HG03521 (cell line): ENCODE data around the gene DBI.
"Not testable (repeated sequence)": the region's sequence is repeated elsewhere in the genome, so short reads cannot be mapped to it uniquely, and the experiment has no call there.

Source experiments
- ATAC-seq: cut with Tn5 transposase; IDR thresholded peaks from one replicate; pipeline ENCODE4 v1.9.1; 2021; ENCODE audit warnings: mild to moderate bottlenecking, moderate library complexity; ENCODE audit not compliant: unreplicated experiment

Gene DBI

GRCh38 chr2:119364798-119365197 lies 2.0 kb upstream of the DBI start:
- ATAC-seq = no peak

GRCh38 chr2:119365436-119365835 lies 1.3 kb upstream of the DBI start:
- no peak for ATAC-seq

- peak; percentile 2 for ATAC-seq
These were observed 572 bp upstream of the DBI start for GRCh38 chr2:119366161-119366648.

GRCh38 chr2:119367472-119368099 lies 809 bp downstream of the DBI start:
- ATAC-seq = peak; percentile 26

- ATAC-seq = no peak
These were observed 3.1 kb downstream of the DBI start for GRCh38 chr2:119369845-119370244.

- ATAC-seq = no peak
These were observed 4.3 kb downstream of the DBI start for GRCh38 chr2:119371111-119371510.

- ATAC-seq = no peak
These were observed 6.2 kb downstream of the DBI start for GRCh38 chr2:119372778-119373568.

- not testable (repeated sequence) for ATAC-seq
These were observed 7.3 kb downstream of the DBI start for GRCh38 chr2:119373907-119374745.

- not testable (repeated sequence) for ATAC-seq
These were observed 9.6 kb downstream of the DBI start for GRCh38 chr2:119376406-119376805.

GRCh38 chr2:119376810-119377209 lies 10.0 kb downstream of the DBI start:
- ATAC-seq = no peak

- ATAC-seq = no peak
These were observed 10.7 kb downstream of the DBI start for GRCh38 chr2:119377294-119377992.

GRCh38 chr2:119377993-119378345 lies 11.2 kb downstream of the DBI start:
- no peak for ATAC-seq

GRCh38 chr2:119378566-119378965 lies 11.8 kb downstream of the DBI start:
- ATAC-seq = no peak

GRCh38 chr2:119383410-119384140 lies 16.8 kb downstream of the DBI start:
- ATAC-seq = no peak

GRCh38 chr2:119384971-119385370 lies 18.2 kb downstream of the DBI start:
- ATAC-seq = no peak

- ATAC-seq = no peak
These were observed 18.7 kb downstream of the DBI start for GRCh38 chr2:119385466-119385865.

GRCh38 chr2:119387381-119388129 lies 20.8 kb downstream of the DBI start:
- peak; percentile 71 for ATAC-seq

- ATAC-seq = no peak
These were observed 23.0 kb downstream of the DBI start for GRCh38 chr2:119389615-119390306.
